ENCODE results near the gene SPAST. TPM values are rescaled to one million over a fixed set of nuclear protein-coding genes. Genes with fewer than 3 reads are reported as not detected.
"Not testable (repeated sequence)": the region's sequence is repeated elsewhere in the genome, so short reads cannot be mapped to it uniquely, and the experiment has no call there.

The SPAST gene
- total RNA-seq, 1 experiment from 2014 or later: 37.6 TPM

DNA sequence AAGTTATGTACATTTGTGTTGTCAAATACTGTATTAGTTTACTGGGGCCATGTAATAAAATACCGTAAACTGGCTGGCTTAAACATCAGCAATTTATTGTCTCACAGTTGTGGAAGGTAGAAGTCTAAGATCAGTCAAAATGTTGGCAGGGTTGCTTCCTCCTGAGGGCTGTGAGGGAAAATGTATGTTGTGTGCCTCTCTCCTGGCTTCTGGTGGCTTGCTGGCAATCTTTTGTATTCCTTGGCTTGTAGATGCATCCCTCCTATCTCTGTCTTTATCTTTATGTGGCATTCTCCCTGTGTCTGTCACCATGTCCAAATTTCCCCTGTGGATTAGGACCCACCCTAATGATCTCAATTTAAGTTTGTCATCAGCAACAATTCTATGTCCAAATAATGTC, 65.3 kb downstream of the SPAST start:
- DNase-seq (ENCODE audit: low spot score): no peak

DNA sequence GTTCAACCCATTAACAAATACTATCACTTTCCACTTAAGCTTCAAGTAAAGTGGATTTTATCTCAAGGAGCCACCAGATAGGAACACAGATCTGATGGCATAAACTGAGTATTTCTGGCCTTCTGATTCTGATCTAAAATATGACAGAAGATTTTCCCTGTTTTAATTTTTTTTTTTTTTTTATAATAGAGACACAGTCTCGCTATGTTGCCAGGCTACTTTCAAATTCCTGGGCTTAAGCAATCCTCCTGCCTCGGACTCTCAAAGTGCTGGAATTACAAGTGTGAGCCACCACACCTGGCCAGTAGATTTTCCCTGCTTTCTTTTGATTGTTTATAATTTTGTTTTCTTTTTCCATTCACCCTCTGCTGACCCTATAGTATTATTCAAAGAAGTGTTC, 65.7 kb downstream of the SPAST start:
- DNase-seq (ENCODE audit: low spot score): no peak

DNA sequence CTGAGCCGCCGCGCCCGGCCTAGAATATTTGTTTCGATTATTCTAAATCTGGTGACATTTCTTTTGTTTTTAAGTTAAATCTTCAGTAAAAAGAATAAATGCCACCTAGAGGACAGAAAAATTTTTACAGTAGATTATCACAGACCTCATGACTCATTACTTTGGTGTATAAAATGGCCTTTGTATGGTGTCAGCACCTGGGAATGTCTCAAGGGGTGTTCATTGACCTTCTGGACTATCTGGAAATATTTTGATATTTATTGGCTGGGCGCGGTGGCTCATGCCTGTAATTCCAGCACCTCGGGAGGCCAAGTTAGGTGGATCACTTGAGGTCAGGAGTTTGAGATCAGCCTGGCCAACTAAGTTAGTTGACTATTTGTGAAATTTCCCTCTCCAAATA, 72.1 kb downstream of the SPAST start:
- peak; percentile 92 for DNase-seq (ENCODE audit: low spot score)

DNA sequence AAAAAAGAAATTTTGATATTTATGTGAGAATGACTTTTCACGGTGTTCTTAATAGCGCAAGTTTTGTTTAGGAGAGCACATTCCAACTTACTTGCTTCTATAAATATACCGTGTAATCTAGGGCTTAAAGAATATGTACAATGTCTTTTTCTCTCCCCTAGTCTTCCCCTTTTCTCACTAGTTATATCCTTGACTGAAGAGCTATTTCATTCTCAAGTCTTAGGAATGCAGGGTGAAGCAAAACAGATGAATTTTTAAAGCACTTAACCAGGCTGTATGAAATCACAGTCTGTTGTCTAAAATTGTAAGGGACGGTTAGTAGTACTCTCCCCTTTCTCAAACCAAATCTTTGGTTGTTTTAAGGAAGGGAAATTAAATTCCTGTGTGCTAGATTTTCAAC, 72.7 kb downstream of the SPAST start:
- DNase-seq (ENCODE audit: low spot score): peak; percentile 22

DNA sequence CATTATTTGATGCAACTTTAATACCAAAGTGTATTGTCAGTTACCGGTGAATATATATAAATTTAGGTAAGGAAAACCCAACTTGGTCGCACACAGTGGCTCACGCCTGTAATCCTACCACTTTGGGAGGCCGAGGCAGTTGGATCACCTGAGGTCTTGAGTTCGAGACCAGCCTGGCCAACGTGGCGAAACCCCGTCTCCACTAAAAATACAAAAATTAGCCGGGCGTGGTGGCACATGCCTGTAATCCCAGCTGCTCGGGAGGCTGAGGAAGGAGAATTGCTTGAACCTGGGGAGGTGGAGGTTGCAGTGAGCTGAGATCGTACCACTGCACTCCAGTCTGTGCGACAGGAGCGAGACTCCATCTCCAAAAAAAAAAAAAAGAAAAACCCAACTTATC, 88.2 kb downstream of the SPAST start:
- DNase-seq (ENCODE audit: low spot score): not testable (repeated sequence)

DNA sequence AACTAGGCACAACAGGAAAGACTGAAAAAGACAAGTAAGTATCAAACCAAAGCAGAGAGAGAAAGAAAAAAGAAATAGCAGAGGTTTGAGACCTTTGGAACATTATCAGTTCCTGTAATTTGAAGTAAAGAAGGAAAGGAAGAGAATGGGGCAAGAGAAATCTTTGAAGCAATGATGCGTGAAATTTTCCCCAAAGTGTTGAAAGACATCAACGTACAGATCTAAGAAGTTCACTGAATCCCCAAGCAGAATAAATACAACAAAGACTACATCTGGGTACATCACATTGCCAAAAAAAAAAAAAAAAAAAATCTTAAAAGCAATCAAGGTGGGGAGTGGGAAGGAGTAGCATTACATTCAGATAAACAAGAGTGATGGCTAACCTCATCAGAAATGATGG, 96.3 kb downstream of the SPAST start:
- DNase-seq (ENCODE audit: low spot score): no peak

DNA sequence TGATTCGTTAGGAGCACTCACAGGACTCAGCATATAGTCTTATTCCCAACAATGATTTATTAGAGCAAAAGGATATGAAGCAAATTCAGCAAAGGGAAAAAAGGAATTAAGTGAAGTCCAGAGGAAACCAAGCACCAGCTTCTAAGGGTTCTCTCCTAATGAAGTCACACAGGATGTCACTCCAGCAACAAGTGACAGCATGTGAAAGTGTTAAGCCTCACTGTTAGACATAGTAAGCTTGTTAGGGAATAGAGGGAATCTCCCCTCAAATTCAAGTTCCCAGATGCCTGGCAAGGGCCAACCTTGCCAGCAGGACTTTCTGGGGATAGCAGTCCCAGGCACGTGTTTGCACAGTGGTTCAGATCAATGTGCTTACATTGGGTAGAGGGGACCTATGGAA, 97.9 kb downstream of the SPAST start:
- no peak for DNase-seq (ENCODE audit: low spot score)

DNA sequence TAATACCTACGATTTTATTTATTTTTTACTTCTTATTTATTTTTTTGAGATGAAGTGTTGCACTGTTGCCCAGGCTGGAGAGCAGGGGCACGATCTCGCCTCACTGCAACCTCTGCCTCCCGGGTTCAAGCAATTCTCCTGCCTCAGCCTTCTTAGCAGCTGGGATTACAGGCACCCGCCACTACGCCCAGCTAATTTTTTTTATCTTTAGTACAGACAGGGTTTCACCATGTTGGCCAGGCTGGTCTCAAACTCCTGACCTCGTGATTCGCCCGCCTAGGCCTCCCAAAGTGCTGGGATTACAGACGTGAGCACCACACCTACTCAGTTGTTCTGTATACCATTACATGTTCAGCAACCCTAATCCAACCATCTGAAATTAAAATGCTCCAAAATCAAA, 100.9 kb downstream of the SPAST start:
- not testable (repeated sequence) for DNase-seq (ENCODE audit: low spot score)

DNA sequence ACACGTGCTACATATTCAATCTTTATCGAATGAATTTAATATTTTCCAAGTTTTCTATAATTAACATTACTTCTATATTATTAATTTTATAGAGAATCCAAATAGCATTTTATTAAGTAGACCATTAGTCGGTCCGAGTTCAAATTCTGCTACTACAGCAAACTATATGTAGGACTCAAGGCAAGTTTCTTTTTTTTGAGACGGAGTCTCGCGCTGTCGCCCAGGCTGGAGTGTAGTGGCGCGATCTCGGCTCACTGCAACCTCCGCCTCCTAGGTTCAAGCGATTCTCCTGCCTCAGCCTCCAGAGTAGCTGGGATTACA, 101.6 kb downstream of the SPAST start:
- not testable (repeated sequence) for DNase-seq (ENCODE audit: low spot score)

DNA sequence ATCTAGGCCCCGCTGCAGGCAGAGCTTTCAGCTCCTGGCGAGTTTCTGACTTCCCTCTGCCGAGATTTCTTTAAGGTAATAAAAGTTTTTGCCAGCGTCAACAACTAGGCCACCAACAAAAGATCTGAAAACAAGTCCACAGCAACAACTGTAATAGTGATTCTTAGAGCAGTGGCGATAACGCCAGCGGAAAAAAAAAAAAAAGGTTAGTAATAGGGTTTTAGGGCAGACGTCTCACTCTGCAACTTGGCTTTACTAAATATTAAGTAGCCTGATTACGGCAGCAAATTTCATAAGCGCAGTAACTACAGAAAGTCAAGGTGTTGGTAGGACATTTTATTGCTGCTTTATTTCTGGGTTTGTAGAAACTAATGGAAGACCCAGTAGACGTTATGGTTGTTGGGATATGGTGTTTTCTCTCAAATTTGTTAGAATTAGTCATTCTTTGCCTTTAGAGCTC, 102.8 kb downstream of the SPAST start:
- no peak for DNase-seq (ENCODE audit: low spot score)

DNA sequence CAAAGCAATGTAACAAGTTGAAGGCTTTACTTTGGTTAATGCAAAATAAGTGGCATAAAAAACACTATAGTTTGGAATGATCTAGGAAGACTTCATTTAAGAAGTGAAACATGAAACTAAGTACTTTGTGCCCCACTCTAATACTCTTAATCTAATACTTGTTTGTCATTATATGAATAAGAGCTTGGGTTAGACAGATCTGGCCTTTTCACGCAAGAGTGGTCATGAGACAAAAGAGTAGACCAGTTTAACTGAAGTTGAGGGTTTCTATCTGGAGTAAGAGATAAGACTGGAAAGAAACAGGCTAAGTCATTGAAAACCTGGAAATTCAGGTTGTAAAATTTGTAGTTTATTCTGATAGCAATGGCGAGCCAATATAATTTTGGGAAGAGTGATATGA, 105.2 kb downstream of the SPAST start:
- DNase-seq (ENCODE audit: low spot score): no peak

DNA sequence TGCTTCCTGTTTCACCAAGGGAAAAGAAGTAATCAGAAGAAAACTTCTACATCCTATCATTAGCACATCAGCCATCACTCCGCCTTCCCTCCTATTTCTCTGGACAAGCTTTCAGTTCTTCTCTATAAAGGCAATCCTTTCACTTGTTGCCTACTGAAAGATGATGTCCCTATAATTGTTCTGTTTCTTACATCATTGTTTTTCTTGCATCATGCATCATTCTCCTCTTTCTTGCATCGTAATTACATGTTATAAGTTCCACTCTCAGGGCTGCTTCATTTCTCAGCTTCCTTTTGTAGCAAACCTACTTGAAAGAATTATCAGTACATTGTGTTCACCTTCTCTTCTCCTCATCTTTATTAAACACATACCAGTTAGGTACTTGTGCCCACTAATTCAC, 109.5 kb downstream of the SPAST start:
- DNase-seq (ENCODE audit: low spot score): no peak

DNA sequence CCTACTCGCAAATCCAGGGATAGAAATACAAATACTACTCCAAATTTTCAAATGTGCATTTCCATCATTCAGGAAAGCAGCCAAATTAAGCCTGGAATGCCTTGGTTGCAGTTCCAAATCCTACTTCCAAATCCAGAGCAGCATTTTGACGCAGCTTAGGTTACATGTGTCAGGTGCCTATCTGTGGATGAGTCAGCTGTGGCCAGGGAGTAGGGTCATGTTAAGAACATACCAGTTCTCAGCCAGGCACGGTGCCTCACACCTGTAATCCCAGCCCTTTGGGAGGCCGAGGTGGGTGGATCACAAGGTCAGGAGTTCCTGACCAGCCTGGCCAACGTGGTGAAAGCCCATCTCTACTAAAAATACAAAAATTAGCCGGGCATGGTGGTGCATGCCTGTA, 119.3 kb downstream of the SPAST start:
- no peak for DNase-seq (ENCODE audit: low spot score)

DNA sequence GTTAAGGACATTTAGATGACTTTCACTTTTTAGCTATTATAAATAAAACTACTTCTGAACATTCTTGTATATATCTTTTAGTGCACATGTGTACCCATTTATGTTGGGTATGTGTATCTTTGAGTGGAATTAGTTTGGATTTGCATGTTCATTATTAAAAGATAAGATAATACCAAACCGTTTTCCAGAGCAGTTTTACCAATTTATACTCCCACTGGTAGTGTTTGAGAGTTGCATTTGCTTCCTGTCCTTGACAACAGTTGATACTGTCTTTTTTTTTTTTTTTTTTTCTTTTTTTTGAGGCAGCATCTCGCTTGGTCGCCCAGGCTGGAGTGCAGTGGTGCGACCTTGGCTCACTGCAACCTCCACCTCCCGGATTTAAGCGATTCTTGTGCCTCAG, 125.7 kb downstream of the SPAST start:
- no peak for DNase-seq (ENCODE audit: low spot score)

DNA sequence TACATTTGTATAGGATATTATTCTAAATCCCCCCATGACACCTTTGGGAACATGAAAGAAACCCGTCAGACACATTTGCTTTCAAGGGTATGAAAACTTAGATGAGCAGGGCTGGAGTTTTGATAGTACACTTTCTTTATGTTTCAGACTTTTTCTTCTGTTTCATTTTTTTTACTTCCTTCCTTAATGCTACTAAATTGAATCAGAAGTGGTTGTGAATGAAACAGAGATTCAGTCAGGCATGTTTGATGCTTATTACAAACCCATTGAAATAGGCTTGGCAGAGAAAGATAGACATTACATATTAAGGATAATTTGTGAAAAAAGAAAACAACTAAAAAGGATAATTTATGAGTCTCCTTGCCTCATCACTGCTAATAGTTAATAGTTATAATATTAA, 129.1 kb downstream of the SPAST start:
- DNase-seq (ENCODE audit: low spot score): no peak

DNA sequence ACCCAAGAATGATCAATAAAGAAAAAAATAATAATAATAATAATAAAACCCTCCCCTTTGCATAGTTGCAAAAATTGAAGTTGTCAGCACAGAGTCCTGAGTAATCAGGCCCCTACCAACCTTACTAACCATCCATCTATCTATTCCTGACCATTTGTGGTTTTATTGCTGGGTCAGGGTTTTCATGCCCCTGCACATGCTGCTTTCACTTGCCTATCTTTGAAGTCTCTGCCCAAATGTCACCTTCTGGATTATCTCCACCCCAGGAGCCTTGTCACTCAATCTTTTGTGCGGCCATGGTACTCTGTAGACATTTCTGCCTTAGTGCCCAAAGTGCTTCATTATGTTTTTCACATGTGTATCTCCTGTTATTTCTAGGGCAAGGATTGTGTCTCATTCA, 137.5 kb downstream of the SPAST start:
- DNase-seq (ENCODE audit: low spot score): no peak

DNA sequence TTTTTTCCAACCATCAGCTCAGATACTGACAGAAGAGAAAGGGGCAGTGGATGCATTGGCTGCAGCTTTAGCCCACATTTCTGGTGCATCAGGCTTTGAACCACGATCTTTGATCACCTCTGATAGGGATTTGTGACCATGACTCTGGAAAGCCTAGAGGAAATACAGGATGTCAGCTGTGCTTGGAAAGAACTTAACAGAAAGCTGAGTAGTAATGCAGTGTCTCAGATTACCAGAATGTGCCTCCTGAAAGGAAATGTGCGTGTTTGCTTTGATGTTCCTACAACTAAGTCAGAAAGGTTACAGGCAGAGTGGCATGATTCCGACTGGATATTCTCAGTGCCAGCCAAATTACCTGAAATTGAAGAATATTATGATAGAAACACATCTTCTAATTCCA, 140.1 kb downstream of the SPAST start:
- not testable (repeated sequence) for DNase-seq (ENCODE audit: low spot score)

Other genes with a start within 250 kb of the SPAST start
- 79.9 and 94.7 TPM in 2 replicates for gene MEMO1, start 52.5 kb upstream of the SPAST start, total RNA-seq (2014; rRNA removed; shearing (Covaris generic))
- 178 and 233 TPM in 2 replicates for gene DPY30, start 23.8 kb upstream of the SPAST start, total RNA-seq (2014; rRNA removed; shearing (Covaris generic))
- 48.8 and 49.5 TPM in 2 replicates for gene SLC30A6, start 102.3 kb downstream of the SPAST start, total RNA-seq (2014; rRNA removed; shearing (Covaris generic))
- not detected in 2 replicates for gene NLRC4, start 201.3 kb downstream of the SPAST start, total RNA-seq (2014; rRNA removed; shearing (Covaris generic))
- gene YIPF4, start 214.3 kb downstream of the SPAST start, total RNA-seq (2014; rRNA removed; shearing (Covaris generic)): 51.1 and 51.5 TPM in 2 replicates

Measured in A172 (cell line).